GM10847 (cell line): ENCODE data around the gene SNX11.

Experiments
- POLR2A ChIP-seq: IDR thresholded peaks from 2 replicates; pipeline ENCODE4 v1.6.1; 2011; ENCODE audit not compliant: insufficient read length; ENCODE audit errors: extremely low read depth

Gene SNX11

GRCh38 chr17:48123111-48123510 is 15.5 kb downstream of the SNX11 start:
- TF ChIP-seq POLR2A: no peak

GRCh38 chr17:48123776-48124388 is 16.3 kb downstream of the SNX11 start:
- TF ChIP-seq POLR2A: no peak

GRCh38 chr17:48125829-48126531 is 18.4 kb downstream of the SNX11 start:
- TF ChIP-seq POLR2A: no peak

- TF ChIP-seq POLR2A: no peak
Measured at GRCh38 chr17:48126532-48126850, 18.9 kb downstream of the SNX11 start.

GRCh38 chr17:48127371-48128051 is 19.9 kb downstream of the SNX11 start:
- no peak for TF ChIP-seq POLR2A

- no peak for TF ChIP-seq POLR2A
Measured at GRCh38 chr17:48128400-48128799, 20.8 kb downstream of the SNX11 start.

GRCh38 chr17:48129981-48130380 is 22.4 kb downstream of the SNX11 start:
- TF ChIP-seq POLR2A: no peak

GRCh38 chr17:48131216-48131824 is 23.8 kb downstream of the SNX11 start:
- no peak for TF ChIP-seq POLR2A

GRCh38 chr17:48132385-48132784 is 24.8 kb downstream of the SNX11 start:
- TF ChIP-seq POLR2A: no peak

GRCh38 chr17:48134912-48135480 is 27.4 kb downstream of the SNX11 start:
- no peak for TF ChIP-seq POLR2A

- no peak for TF ChIP-seq POLR2A
Measured at GRCh38 chr17:48137656-48138055, 30.1 kb downstream of the SNX11 start.

GRCh38 chr17:48139944-48140343 is 32.4 kb downstream of the SNX11 start:
- TF ChIP-seq POLR2A: no peak

- TF ChIP-seq POLR2A: no peak
Measured at GRCh38 chr17:48143629-48144028, 36.1 kb downstream of the SNX11 start.

GRCh38 chr17:48144231-48144630 is 36.7 kb downstream of the SNX11 start:
- no peak for TF ChIP-seq POLR2A

- TF ChIP-seq POLR2A: no peak
Measured at GRCh38 chr17:48144976-48145798, 37.6 kb downstream of the SNX11 start.
